ENCODE measurements around the gene IGSF8.

IGSF8 gene, protein sequence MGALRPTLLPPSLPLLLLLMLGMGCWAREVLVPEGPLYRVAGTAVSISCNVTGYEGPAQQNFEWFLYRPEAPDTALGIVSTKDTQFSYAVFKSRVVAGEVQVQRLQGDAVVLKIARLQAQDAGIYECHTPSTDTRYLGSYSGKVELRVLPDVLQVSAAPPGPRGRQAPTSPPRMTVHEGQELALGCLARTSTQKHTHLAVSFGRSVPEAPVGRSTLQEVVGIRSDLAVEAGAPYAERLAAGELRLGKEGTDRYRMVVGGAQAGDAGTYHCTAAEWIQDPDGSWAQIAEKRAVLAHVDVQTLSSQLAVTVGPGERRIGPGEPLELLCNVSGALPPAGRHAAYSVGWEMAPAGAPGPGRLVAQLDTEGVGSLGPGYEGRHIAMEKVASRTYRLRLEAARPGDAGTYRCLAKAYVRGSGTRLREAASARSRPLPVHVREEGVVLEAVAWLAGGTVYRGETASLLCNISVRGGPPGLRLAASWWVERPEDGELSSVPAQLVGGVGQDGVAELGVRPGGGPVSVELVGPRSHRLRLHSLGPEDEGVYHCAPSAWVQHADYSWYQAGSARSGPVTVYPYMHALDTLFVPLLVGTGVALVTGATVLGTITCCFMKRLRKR

DNA sequence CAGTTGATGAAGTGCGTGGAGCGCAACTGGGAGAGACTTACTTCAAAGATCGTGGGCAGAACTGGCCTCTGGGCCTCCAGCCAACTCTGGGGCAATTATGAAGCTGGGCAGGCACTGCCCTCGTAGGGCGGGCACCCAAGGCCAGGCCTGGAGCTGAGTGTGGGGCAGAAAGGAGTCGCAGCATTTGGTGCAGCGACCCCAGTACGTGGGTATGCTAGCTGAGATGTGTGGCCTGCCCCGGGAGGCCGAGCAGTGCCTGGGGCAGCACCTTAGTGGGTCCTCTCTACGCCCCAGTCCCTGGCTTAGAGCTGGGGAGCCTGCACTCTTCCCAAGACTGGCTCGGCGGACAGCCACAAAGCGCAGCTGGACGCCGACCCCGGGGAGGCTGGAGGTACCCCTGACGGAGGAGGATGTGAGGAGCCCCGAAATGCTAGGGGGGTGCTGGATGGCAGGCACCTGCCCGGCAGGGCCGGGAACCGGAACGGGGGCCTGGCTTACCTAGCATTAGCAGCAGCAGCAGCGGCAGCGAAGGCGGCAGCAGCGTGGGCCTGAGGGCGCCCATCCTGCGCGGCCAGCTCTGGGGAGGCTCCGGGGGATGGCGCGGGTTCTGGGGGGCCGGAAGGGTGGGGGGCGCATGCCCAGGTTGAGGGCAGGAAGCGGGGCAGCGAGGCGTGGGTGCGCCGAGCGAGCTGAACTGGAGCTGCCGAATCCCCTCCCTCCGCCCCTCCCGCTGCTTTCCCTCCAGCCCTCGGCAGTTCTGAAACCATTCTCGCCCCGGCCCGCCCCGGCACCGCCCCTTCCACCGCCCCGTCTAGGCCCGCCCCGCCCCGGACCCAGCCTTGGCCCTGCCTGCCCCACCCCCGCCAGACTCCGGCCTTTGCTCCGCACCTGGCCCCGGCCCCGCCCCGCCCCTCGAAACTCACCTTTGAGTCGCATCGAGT lies at the start of gene IGSF8:
IGSF8 (minus strand) TSS at position 709 of the 941 bp plus-strand sequence; CDS start at position 562, 147 bp downstream.
- no peak for FAIRE-seq

DNA sequence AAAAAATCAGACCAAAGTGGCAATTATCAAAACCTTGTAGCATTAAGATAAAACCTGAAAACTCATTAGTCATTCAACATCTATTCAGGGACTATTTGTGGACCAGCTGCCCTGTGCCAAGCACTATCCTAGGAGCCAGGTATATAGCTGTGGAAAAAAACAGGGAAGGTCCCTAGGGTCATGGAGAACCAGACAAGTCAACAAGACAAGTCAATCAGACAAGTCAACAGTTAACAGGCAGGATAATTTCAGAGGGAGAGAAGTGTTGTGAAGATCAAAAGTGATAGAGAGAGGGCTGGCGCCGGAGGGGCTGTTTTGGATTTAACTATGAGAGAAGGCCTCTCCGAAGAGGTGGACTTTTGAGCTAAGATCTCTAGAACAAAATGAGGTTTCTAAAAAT lies 49.7 kb upstream of the IGSF8 start:
- no peak for FAIRE-seq

DNA sequence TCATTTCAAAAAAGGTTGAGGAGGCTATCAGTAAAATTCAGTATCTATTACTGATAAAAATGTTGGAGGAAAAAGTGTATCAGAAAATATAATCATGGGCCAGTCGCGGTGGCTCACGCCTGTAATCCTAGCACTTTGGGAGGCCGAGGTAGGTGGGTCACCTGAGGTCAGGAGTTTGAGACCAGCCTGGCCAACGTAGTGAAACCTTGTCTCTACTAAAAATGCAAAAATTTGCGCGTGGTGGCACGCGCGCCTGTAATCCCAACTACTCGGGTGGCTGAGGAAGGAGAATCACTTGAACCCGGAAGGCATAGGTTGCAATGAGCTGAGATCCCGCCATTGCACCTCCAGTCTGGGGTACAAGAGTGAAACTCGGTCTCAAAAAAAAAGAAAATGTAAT lies 47.7 kb upstream of the IGSF8 start:
- FAIRE-seq: no peak

DNA sequence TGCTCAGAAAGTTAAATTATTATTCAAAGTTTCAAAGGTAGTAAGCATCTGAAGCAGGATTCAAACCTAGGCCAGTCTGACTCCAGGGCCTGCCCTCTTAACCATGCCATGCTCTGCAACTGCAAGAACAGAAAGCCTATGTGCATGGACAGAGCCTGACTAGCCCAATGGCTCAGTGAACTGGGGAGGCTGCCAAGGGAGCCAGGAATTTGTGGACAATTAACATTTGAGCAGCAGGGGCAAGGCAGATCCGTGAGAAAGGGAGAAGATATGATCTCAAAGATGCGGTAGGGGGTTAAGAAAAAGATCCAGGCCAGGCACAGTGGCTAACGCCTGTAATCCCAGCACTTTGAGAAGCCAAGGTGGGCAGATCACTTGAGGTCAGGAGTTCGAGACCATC lies 46.5 kb upstream of the IGSF8 start:
- FAIRE-seq: no peak

DNA sequence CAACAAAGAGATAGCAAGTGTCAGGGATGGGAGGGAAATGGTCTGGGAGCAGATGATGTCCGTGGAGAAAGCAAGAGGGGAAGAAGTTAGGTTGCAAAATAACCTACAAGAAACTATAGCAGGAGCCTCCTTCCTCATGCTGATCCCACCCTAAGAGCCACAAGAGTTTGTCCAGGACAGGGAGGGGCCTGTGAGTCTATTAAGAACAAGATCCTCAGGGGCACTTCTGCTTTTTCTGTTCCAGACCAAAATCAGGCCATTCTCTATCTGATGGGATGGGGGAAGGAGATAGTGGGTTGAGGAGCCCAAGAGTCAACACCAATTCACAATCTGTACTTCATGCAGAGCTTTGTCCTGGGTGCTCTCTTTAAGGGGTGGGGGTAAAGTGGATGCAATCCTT lies 45.3 kb upstream of the IGSF8 start:
- no peak for FAIRE-seq

DNA sequence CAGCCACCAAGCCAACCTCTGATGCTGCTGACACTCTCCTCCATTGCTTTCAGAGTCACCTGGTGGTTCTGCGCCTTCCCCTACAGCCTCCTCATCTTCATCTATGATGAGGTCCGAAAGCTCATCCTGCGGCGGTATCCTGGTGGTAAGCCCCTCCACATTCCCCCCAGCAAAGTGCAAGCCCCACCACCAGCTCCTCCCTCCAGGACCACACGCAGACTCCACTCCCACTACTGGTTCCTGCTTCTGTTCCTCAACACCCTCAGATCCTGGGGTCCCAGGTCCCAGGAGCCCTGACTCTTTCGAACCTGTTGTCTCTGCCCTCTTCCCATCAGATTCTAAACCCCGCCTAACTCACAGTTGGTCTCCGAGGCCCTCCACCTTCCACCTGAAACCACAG lies 41.4 kb upstream of the IGSF8 start:
- no peak for FAIRE-seq

DNA sequence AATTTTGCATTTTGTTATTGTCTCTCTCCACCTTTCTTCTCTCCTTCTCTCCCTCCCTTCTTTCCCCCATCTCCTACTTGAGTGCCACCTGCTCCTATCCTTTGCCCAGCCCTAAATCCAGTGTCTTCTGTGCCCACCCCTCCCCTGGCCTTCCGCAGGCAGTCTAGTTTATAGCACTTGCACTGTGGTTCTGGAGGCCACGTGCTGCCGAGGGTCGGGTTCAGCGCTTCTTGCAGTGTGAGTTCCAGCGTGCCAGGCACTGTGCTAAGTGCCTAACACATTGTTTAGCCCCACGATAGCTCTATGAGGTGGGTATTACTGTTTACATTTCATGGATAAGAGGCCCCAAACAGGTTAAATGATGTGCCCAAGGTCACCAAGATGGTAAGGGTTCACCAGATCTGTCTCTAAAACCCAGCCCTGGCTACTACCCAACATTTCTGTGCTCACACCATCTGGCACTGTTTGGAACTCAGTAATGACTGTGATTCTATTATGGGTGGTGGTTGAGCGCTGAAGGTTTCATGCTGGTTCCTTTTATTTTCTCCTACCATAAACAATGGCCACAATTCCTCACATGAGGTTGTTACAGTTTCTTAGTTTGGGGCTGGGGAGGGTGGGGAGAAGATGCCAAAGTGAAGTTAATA lies 38.9 kb upstream of the IGSF8 start:
- FAIRE-seq: no peak

DNA sequence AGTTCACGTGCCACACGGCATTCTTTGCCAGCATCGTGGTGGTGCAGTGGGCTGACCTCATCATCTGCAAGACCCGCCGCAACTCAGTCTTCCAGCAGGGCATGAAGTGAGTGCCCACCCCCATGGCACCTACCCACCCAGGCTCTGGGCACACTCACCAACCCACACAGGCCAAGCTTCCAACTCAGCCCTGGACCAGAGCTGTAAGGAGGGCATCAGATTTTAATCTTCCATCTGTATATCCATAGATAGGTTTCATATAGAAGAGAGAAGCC lies 38.4 kb upstream of the IGSF8 start:
- FAIRE-seq: no peak

DNA sequence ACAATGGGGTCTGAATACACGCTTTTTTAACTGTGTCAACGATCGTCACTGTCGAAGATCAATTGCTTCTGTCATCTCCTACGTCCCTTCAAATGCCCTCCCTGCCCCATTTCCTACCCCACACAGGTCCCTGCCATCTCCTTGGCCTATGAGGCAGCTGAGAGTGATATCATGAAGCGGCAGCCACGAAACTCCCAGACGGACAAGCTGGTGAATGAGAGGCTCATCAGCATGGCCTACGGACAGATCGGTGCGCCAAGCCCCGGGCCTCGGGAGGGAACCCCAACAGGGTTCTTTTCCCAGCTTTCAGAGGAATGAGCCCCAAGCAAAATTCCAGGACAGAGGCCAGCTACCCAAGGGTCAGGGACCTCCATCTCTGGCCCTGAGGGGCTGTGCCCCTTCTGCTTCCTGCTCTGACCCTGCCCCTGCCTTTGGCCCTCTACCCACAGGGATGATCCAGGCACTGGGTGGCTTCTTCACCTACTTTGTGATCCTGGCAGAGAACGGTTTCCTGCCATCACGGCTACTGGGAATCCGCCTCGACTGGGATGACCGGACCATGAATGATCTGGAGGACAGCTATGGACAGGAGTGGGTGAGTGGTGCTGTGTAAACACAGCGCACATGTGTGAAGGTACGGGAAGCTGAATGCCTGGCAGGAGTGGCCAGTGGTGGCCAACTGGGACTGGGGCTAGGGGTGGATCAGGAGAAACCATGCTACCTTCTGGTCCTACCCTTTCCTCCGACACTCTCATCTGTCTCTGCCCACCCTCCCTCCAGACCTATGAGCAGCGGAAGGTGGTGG lies 37.9 kb upstream of the IGSF8 start:
- no peak for FAIRE-seq

DNA sequence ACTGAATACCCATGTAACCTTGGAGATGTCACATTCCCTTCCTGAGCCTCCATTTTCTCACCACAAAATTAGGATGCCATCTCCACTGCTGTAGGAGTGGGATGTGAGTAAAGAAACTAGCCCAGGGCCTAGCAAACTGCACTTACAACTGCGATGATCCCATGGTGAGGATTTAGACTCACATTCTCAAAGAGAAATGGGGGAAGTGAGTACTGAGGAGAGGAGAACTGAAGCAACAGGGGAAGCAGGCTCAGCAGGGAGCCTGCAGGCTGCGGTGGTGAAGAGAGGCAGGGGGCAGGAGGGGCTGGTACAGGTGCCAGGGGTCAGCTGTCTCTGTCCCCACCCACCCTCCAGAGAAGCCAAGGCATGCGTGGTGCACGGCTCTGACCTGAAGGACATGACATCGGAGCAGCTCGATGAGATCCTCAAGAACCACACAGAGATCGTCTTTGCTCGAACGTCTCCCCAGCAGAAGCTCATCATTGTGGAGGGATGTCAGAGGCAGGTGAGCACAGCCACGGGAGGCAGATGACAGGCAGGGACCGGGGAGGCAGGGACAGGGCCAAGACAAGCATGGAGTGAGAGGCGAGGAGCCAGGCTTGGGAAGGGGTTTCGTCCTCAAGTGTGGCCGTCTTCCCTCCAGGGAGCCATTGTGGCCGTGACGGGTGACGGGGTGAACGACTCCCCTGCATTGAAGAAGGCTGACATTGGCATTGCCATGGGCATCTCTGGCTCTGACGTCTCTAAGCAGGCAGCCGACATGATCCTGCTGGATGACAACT lies 36.6 kb upstream of the IGSF8 start:
- no peak for FAIRE-seq

DNA sequence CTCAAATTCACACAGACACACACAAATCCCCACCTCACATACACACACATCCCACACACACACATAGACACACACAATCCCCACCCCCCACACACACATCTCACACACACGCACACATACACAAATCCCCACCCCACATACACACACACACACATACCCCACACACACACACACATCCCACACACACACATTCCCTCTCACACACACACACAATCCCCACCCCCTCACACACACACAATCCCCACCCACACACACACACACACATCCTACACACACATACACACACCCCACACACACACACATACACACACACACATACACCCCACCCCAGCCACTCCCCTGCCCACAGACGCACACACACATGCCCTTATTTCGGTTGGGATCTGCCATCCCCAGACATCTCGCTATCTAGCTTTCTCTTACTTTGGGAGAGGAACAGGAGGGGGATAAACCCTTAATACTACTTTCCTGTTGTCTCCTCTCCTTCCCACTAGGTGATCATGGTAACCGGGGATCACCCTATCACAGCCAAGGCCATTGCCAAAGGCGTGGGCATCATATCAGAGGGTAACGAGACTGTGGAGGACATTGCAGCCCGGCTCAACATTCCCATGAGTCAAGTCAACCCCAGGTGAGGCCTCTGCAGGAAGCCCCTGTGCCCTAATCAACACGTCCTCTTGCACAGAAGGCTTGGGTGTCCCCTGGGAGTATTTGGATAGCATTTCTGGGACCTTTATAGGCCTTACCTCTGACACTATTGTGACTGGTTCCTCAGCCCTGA lies 35.8 kb upstream of the IGSF8 start:
- FAIRE-seq: no peak

DNA sequence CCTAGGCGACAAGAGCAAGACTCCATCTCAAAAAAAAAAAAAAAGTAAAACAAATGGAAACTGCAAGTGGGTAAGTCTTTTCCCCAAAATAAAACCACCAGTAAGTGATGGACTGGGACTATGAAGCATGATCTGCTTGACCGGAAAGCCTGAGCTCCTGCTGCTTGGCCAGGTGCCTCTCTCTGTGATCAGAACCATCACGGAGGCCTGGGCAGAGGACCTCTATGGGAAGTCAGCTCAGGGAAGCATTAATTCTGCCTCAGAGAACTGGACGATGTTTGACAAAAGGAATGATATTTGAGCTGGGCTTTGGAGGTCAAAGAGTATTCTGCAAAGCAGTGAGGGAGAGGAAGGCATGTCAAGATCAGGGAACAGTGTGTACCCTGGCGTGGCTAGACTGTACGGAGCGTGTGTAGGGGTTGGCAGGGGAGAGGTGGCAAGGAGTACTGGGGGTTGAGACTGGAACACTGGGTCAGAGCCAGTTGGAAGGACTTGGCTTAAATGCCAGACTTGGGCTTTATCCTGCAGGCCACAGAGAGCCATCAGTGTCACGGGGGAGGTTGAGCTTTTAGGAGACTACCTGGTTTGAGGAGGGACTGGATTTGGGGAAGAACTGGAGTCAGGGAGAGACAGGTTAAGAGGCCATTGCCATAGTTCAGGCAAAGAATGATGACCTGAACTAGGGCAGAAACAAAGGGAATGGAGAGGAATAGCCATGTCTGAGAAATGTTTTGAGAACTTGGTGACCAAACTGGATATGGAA lies 33.6 kb upstream of the IGSF8 start:
- no peak for FAIRE-seq

DNA sequence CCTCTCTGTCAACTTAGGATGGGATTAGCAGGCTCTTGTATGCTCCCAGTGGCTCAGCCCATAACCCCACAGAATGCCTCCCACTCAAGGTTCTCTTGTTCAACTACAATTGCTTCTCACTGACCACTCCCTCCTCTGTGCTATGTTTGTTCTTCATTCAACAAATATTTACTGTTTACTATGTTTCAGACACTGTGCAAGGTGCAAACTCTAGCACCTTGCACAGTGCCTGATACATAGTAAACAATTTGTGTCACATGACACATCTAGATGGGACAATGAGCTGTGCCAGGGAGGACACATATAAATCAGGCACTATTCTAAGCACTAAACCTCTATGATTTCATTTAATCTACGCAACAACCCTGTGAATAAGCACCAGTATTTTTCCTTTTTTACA lies 32.5 kb upstream of the IGSF8 start:
- FAIRE-seq: no peak

DNA sequence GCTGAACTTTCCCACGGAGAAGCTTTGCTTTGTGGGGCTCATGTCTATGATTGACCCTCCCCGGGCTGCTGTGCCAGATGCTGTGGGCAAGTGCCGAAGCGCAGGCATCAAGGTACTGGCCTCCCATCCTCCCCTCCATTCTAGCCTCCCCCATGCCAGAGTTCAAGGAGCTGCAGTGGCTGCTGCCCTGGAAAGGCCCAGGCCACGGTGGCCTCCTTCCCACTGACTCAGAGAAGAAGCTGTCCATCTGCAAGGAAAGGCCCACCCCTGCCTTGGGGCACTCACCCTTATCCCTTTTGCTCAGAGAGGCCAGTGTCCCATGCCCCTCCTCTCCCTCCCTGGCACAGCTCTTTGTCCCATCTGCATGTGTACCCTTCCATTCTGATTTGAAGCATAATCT lies 32.1 kb upstream of the IGSF8 start:
- no peak for FAIRE-seq

DNA sequence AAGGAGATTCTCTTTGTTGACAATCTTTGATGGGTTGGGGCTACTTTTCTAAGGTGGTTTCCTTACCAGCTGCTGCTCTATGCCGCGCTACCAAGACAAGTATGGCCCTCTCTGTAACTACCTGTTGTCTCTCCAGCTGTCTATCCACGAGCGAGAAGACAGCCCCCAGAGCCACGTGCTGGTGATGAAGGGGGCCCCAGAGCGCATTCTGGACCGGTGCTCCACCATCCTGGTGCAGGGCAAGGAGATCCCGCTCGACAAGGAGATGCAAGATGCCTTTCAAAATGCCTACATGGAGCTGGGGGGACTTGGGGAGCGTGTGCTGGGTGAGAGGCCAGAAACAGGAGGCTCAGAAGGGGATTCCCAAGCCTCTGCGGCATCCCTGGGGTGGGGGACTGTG lies 31.5 kb upstream of the IGSF8 start:
- no peak for FAIRE-seq

DNA sequence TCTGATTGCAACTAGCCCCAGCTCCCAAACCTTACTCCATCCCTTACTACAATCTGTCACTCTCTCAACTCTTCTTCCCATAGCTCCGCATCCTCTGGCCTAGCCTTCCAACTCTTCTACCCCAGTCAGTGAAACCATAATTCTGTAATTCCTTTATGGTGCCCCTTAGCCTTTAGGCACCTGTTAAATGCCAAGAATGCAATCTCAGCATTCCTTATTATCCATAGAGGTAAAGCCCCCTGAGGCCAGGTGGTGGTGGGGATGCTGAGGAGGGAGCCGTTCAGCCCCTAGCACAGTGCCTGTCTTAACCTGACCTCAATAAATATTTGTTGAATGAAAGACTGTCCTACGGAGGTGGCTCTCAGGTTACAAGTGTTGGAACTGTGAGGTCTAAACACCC lies 31.1 kb upstream of the IGSF8 start:
- no peak for FAIRE-seq

DNA sequence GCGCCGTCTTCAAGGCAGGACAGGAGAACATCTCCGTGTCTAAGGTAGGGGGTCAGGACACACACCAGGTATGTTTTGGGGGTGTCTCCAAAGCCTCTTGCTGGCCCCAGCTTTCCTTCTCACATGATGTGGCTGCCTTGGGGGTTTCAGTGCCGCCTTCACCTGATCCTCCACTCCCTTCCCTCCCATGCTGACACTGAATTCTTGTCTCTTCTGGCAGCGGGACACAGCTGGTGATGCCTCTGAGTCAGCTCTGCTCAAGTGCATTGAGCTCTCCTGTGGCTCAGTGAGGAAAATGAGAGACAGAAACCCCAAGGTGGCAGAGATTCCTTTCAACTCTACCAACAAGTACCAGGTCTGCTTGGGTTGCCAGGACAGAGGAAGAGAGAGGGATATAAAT lies 30.6 kb upstream of the IGSF8 start:
- FAIRE-seq: no peak

DNA sequence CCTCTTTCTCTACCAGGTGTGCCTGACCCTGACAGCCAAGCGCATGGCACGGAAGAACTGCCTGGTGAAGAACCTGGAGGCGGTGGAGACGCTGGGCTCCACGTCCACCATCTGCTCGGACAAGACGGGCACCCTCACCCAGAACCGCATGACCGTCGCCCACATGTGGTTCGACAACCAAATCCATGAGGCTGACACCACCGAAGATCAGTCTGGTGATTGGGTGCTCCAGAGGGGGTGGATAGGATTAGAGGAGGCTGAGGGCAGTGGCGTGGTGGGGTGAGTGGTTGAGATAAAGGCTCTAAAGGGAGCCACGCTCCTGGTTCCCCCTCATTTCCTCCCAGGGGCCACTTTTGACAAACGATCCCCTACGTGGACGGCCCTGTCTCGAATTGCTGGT lies 30.2 kb upstream of the IGSF8 start:
- no peak for FAIRE-seq

DNA sequence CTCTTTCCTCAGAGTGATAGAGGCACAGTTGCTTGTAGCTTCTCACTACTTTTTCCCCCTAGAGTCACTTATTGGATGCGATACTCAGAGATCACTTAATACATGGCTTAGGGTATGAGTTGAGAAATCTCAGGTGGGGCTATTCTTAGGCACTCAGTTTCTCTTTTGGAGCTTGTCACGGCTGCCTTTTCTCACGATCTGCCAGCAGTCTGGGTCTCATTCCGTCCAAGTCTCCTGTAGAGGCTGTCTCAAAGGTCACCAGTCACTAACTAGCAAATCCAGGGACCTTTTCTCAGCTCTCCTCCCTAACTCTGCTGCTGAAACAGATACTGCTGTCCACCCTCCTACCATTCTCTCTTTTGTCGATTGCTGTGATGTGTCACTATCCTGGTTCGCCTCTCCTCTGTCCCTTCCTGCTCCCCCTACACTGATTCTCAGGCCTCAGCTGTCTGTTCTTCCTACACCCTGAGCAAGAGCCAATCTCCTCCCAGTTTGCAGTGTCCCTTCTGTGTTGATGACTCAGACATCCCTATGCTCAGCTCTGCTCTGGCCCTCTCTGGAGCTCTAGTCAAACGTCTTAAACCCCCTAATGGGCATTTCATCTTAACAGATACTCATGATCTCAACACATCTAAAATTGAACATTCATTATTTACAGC lies 29.6 kb upstream of the IGSF8 start:
- no peak for FAIRE-seq

DNA sequence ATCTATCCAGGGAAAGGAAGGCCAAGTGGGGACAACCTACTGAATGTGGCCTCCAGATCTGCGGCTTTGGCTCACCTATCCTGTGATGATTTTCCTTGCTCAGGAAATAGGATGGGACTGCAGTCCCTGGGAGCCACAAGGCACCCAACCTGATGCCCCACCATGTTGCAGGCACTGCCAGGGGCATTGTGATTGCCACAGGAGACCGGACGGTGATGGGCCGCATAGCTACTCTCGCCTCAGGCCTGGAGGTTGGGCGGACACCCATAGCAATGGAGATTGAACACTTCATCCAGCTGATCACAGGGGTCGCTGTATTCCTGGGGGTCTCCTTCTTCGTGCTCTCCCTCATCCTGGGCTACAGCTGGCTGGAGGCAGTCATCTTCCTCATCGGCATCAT lies 29.0 kb upstream of the IGSF8 start:
- FAIRE-seq: no peak
